ENCODE results near the gene ARID4B.
"Not testable (repeated sequence)": the region's sequence is repeated elsewhere in the genome, so short reads cannot be mapped to it uniquely, and the experiment has no call there.

Gene ARID4B

GRCh38 chr1:235221653-235222375 is 106.2 kb downstream of the ARID4B start:
- no peak for DNase-seq

GRCh38 chr1:235215453-235215852 is 112.5 kb downstream of the ARID4B start:
- DNase-seq: no peak

GRCh38 chr1:235214962-235215361 is 113.0 kb downstream of the ARID4B start:
- DNase-seq: not testable (repeated sequence)

GRCh38 chr1:235213752-235214151 is 114.2 kb downstream of the ARID4B start:
- no peak for DNase-seq

- DNase-seq: no peak
Observed at GRCh38 chr1:235211517-235211916, 116.5 kb downstream of the ARID4B start.

GRCh38 chr1:235207209-235207565 is 120.8 kb downstream of the ARID4B start:
- peak; percentile 49 for DNase-seq

GRCh38 chr1:235206533-235207208 is 121.3 kb downstream of the ARID4B start:
- peak; percentile 30 for DNase-seq

GRCh38 chr1:235205687-235206086 is 122.3 kb downstream of the ARID4B start:
- DNase-seq: no peak

GRCh38 chr1:235203428-235203827 is 124.6 kb downstream of the ARID4B start:
- no peak for DNase-seq

GRCh38 chr1:235202447-235202846 is 125.5 kb downstream of the ARID4B start:
- not testable (repeated sequence) for DNase-seq

- DNase-seq: no peak
Observed at GRCh38 chr1:235199441-235199840, 128.5 kb downstream of the ARID4B start.

GRCh38 chr1:235190431-235190830 is 137.5 kb downstream of the ARID4B start:
- DNase-seq: no peak

- DNase-seq: no peak
Observed at GRCh38 chr1:235187316-235187715, 140.7 kb downstream of the ARID4B start.

GRCh38 chr1:235181561-235182245 is 146.3 kb downstream of the ARID4B start:
- no peak for DNase-seq

- DNase-seq: no peak
Observed at GRCh38 chr1:235180916-235181460, 147.0 kb downstream of the ARID4B start.

- DNase-seq: no peak
Observed at GRCh38 chr1:235176486-235176885, 151.5 kb downstream of the ARID4B start.

- DNase-seq: no peak
Observed at GRCh38 chr1:235169986-235170385, 158.0 kb downstream of the ARID4B start.

- no peak for DNase-seq
Observed at GRCh38 chr1:235168375-235168774, 159.6 kb downstream of the ARID4B start.

- no peak for DNase-seq
Observed at GRCh38 chr1:235161685-235162327, 166.2 kb downstream of the ARID4B start.

- peak; percentile 91 for DNase-seq
Observed at GRCh38 chr1:235160957-235161684, 166.9 kb downstream of the ARID4B start, which contains the start of gene RBM34. Gene RBM34, minus strand, starts transcription at chr1:235161250. Its CDS starts 24 bp downstream, at chr1:235161226.

- peak; percentile 63 for DNase-seq
Observed at GRCh38 chr1:235160383-235160956, 167.5 kb downstream of the ARID4B start.

- DNase-seq: not testable (repeated sequence)
Observed at GRCh38 chr1:235159930-235160329, 168.0 kb downstream of the ARID4B start.
